ENCODE measurements around the gene CHST8.

CHST8 gene

GRCh38 chr19:33772102-33772857 is 150.5 kb downstream of the CHST8 start:
- DNase-seq: no peak

- DNase-seq: no peak
Observed at GRCh38 chr19:33772858-33773180, 151.1 kb downstream of the CHST8 start.

- DNase-seq: no peak
Observed at GRCh38 chr19:33773704-33774624, 152.2 kb downstream of the CHST8 start.

GRCh38 chr19:33774751-33775150 is 153.0 kb downstream of the CHST8 start:
- DNase-seq: no peak

GRCh38 chr19:33775731-33776487 is 154.2 kb downstream of the CHST8 start:
- no peak for DNase-seq

GRCh38 chr19:33777351-33777750 is 155.6 kb downstream of the CHST8 start:
- DNase-seq: no peak

- DNase-seq: no peak
Observed at GRCh38 chr19:33777753-33778088, 156.0 kb downstream of the CHST8 start.

- no peak for DNase-seq
Observed at GRCh38 chr19:33778089-33778791, 156.5 kb downstream of the CHST8 start.

GRCh38 chr19:33779849-33780248 is 158.1 kb downstream of the CHST8 start:
- no peak for DNase-seq

- DNase-seq: no peak
Observed at GRCh38 chr19:33780251-33780650, 158.5 kb downstream of the CHST8 start.

- DNase-seq: no peak
Observed at GRCh38 chr19:33780746-33781145, 159.0 kb downstream of the CHST8 start.

- no peak for DNase-seq
Observed at GRCh38 chr19:33781415-33781935, 159.7 kb downstream of the CHST8 start.

- DNase-seq: no peak
Observed at GRCh38 chr19:33781996-33782395, 160.2 kb downstream of the CHST8 start.

- no peak for DNase-seq
Observed at GRCh38 chr19:33784432-33784831, 162.7 kb downstream of the CHST8 start.

GRCh38 chr19:33785795-33786194 is 164.0 kb downstream of the CHST8 start:
- no peak for DNase-seq

- no peak for DNase-seq
Observed at GRCh38 chr19:33788676-33789075, 166.9 kb downstream of the CHST8 start.

- DNase-seq: no peak
Observed at GRCh38 chr19:33789344-33789743, 167.6 kb downstream of the CHST8 start.

GRCh38 chr19:33794683-33795369 is 173.1 kb downstream of the CHST8 start:
- DNase-seq: no peak

- peak; percentile 51 for DNase-seq
Observed at GRCh38 chr19:33795370-33796163, 173.8 kb downstream of the CHST8 start.

GRCh38 chr19:33796164-33796875 is 174.6 kb downstream of the CHST8 start, which contains the start of gene KCTD15:
KCTD15 (plus strand) TSS chr19:33796870; CDS start chr19:33800455, 3,585 bp downstream.
- no peak for DNase-seq

All from NCI-H524 treated with DMSO at 0.1 percent for 48 hours (cell line).